Fibroblast of lung (primary cell): ENCODE measurements around the gene AGAP9. TPM values are rescaled to one million over a fixed set of nuclear protein-coding genes. Genes with fewer than 3 reads are reported as not detected.
"Not testable (repeated sequence)": the region's sequence is repeated elsewhere in the genome, so short reads cannot be mapped to it uniquely, and the experiment has no call there.

Source experiments
- DNase-seq, 2 donors: peaks; one replicate each; pipeline versions ENCODE4 v3.0.0 to v3.0.0-alpha.2; 2010; ENCODE audit warnings: low read depth in 2 of 2
- H2AFZ ChIP-seq: 2 replicates; pipeline ENCODE4 v1.5.1; 2012; ENCODE audit warnings: low read length, control low read depth, inconsistent platforms
- H3K27ac ChIP-seq: 2 replicates; pipeline ENCODE4 v1.5.1; 2011; ENCODE audit warnings: low read length, control low read depth; ENCODE audit not compliant: insufficient read depth
- H3K27me3 ChIP-seq: 2 replicates; pipeline ENCODE4 v1.5.1; 2011; ENCODE audit warnings: mild to moderate bottlenecking, low read length; ENCODE audit not compliant: control insufficient read depth, insufficient read depth
- H3K36me3 ChIP-seq: 2 replicates; pipeline ENCODE4 v1.5.1; 2011; ENCODE audit warnings: low read length; ENCODE audit not compliant: control insufficient read depth, insufficient read depth
- H3K4me1 ChIP-seq: 2 replicates; pipeline ENCODE4 v1.5.1; 2011; ENCODE audit warnings: low read length; ENCODE audit not compliant: control insufficient read depth, insufficient read depth; ENCODE audit errors: extremely low read depth
- H3K4me2 ChIP-seq: 2 replicates; pipeline ENCODE4 v1.5.1; 2011; ENCODE audit warnings: low read length, control low read depth; ENCODE audit not compliant: insufficient read depth; ENCODE audit errors: extremely low read depth
- H3K4me3 ChIP-seq, 4 experiments: fragments of 200-600 bp in 1 of 4; sonication (generic) in 1 of 4; replicated peaks in 1 of 4; 2 replicates each; pipeline ENCODE4 v1.5.1; 2011 to 2016; ENCODE audit warnings: low read length in 4 of 4, low read depth in 3 of 4, mild to moderate bottlenecking in 3 of 4, control low read depth in 2 of 4, inconsistent platforms in 1 of 4, mixed read lengths in 1 of 4; ENCODE audit not compliant: insufficient read depth in 1 of 4; ENCODE audit errors: control extremely low read depth in 1 of 4
- H3K79me2 ChIP-seq: 2 replicates; pipeline ENCODE4 v1.5.1; 2012; ENCODE audit warnings: mild to moderate bottlenecking, low read length, inconsistent platforms; ENCODE audit not compliant: control insufficient read depth, insufficient read depth
- H3K9ac ChIP-seq: 2 replicates; pipeline ENCODE4 v1.5.1; 2011; ENCODE audit warnings: mild to moderate bottlenecking, low read length, control low read depth; ENCODE audit not compliant: insufficient read depth
- H3K9me3 ChIP-seq: 2 replicates; pipeline ENCODE4 v1.5.1; 2012; ENCODE audit warnings: low read depth, low read length; ENCODE audit not compliant: control insufficient read depth, insufficient read depth
- H4K20me1 ChIP-seq: 2 replicates; pipeline ENCODE4 v1.5.1; 2011; ENCODE audit warnings: low read length; ENCODE audit not compliant: control insufficient read depth, insufficient read depth; ENCODE audit errors: extremely low read depth
- polyA minus RNA-seq: library from RNA; depleted of rRNA, polyadenylated mRNA; stranded (reverse); fragments of >200 nt; gene quantifications from 2 replicates; pipeline ENCODE4 v1.2.3, GENCODE V29; 2011; ENCODE audit warnings: low replicate concordance
- polyA plus RNA-seq, 2 donors: library from polyadenylated mRNA; depleted of rRNA in 1 of 2; stranded (reverse) in 1 of 2; unstranded in 1 of 2; fragments of >200 nt; gene quantifications; 2 replicates each; pipeline ENCODE4 v1.2.1, GENCODE V29; 2011 to 2012; ENCODE audit warnings: missing spikeins in 1 of 2
- total RNA-seq: library from RNA; depleted of rRNA; stranded (reverse); fragments of >200 nt; gene quantifications from 2 replicates; pipeline ENCODE4 v1.2.1, GENCODE V29; 2014

Gene AGAP9
- total RNA-seq, result 2.1 and 2.8 TPM in 2 replicates
- 3.2 and 3.4 TPM in 2 replicates for polyA plus RNA-seq
- polyA plus RNA-seq (2012), result 1.6 and 2.0 TPM in 2 replicates
- polyA minus RNA-seq, result 0.19 and 1.8 TPM in 2 replicates

GRCh38 chr10:47523475-47523874 is at the start of gene AGAP9:
Gene AGAP9, minus strand, starts transcription at chr10:47523638. Its CDS starts 112 bp downstream, at chr10:47523526.
- H3K27ac ChIP-seq, H3K79me2 ChIP-seq, H3K9me3 ChIP-seq, H3K36me3 ChIP-seq, H3K4me2 ChIP-seq, DNase-seq, H3K4me3 ChIP-seq, H3K27me3 ChIP-seq, H4K20me1 ChIP-seq, H2AFZ ChIP-seq, H3K4me1 ChIP-seq, H3K9ac ChIP-seq: not testable (repeated sequence)

DNA sequence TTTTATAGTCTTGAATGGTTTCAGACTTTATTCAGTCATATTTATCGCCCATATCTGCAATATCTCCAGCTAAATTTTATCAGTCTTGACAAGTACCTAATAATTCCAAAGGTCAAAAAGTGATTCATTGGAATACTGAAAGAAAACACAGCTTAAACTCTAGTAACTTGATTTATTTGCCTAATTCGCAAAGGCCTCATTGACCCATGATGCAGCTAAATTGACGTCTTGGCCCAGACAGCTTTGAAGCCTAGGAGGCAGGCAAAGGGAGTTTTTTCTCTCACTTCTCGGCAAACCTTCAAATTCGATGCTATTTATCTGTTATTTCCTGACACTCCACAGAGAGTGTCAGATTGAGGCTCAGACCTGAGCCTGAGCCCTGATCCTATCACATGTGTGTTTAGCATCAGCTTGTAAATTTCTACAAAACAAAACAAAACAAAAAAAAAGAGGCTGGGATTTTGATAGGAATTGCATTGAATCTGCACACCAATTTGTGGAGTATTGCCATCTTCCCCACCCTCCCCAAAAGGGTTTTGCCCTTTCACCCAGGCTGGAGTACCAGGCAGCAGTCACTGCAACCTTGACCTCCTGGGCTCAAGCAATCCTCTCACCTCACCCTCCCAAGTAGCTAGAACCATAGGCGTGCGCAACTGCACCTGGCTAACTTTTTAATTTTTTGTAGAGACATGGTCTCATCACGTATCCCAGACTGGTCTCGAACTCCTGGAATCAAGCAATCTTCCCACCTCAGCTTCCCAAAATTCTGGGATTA is 47.9 kb upstream of the AGAP9 start:
- not testable (repeated sequence) for DNase-seq, H3K27ac ChIP-seq, H3K9me3 ChIP-seq, H3K4me3 ChIP-seq, H3K4me2 ChIP-seq, H2AFZ ChIP-seq, H4K20me1 ChIP-seq, H3K9ac ChIP-seq, H3K36me3 ChIP-seq, H3K79me2 ChIP-seq, H3K4me1 ChIP-seq, H3K27me3 ChIP-seq

- not testable (repeated sequence) for H3K9me3 ChIP-seq, H3K79me2 ChIP-seq, H3K27me3 ChIP-seq, H3K36me3 ChIP-seq, H3K4me3 ChIP-seq, H3K9ac ChIP-seq, H4K20me1 ChIP-seq, H3K4me2 ChIP-seq, DNase-seq, H3K27ac ChIP-seq, H2AFZ ChIP-seq, H3K4me1 ChIP-seq
Observed at GRCh38 chr10:47566757-47567156, 43.3 kb upstream of the AGAP9 start.

DNA sequence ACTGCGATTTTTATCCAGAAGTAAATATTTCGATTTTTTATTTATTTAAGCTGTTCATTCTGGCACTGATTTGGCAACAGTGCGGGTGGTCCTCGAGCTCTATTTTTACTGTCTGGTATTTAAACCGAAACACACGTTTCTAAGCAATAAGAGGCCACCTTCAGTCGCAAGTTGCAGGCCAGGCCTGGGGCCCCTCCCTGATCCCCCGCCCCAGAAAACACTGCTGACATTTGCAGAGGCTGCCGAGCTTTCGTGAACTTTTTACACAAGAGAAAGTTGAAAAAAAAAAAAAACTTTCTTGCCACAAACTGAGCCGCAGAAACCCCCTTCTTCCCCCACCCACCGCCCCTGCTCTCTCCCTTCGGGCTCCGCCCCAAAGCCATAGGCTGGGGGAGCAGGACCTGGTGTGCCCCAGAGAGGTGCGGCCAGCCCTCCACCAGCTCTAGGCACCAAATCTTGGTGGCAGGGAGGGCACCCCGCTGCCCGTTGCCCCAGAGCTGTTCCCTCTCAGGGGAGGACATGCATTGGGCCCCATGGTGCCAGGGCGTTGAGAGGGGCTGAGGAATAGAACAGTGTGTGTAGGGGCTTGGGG is 42.8 kb upstream of the AGAP9 start:
- not testable (repeated sequence) for H3K4me1 ChIP-seq, DNase-seq, H3K36me3 ChIP-seq, H3K9me3 ChIP-seq, H3K4me2 ChIP-seq, H4K20me1 ChIP-seq, H2AFZ ChIP-seq, H3K79me2 ChIP-seq, H3K27me3 ChIP-seq, H3K9ac ChIP-seq, H3K4me3 ChIP-seq, H3K27ac ChIP-seq

DNA sequence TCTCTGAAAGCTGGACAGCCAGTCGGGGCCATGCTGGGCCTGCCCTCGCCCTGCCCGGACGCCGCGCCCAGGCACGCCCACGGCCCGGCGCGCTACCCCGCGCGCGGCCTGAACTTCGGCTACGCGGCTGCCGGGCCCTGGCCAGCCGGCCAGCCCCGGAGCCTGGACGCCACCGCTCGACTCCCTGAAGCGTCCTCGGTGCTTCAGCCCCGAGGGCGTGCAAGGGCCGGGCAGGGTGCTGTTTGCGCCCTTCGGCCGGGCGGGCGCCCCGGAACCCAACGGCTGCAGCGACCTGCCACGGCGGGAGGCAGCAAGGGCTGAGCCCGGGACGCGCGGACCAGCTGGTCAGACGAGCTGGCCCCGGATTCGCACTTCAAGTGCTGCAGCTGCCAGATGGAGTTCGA is 42.1 kb upstream of the AGAP9 start:
- not testable (repeated sequence) for H3K4me2 ChIP-seq, H3K4me1 ChIP-seq, H3K9ac ChIP-seq

GRCh38 chr10:47564953-47565352 is 41.5 kb upstream of the AGAP9 start:
- not testable (repeated sequence) for H3K4me2 ChIP-seq, DNase-seq, H3K27me3 ChIP-seq, H3K4me1 ChIP-seq, H3K27ac ChIP-seq, H3K9me3 ChIP-seq, H4K20me1 ChIP-seq, H3K4me3 ChIP-seq, H3K36me3 ChIP-seq, H2AFZ ChIP-seq, H3K79me2 ChIP-seq, H3K9ac ChIP-seq

More for the DNA sequence above, 42.1 kb upstream of the AGAP9 start:
- not testable (repeated sequence) for H3K79me2 ChIP-seq, H3K27ac ChIP-seq, H3K4me3 ChIP-seq, H3K36me3 ChIP-seq, H3K9me3 ChIP-seq, DNase-seq, H4K20me1 ChIP-seq, H2AFZ ChIP-seq, H3K27me3 ChIP-seq
